Measurements from ENCODE around the gene MMP17. TPM values are rescaled to one million over a fixed set of nuclear protein-coding genes. Genes with fewer than 3 reads are reported as not detected.

Gene MMP17
- total and polyA plus RNA-seq, 2 donors (not counting 3 experiments of a cell fraction or from before 2014, with no cell fraction given), result 3.6 to 10.8 TPM

DNA sequence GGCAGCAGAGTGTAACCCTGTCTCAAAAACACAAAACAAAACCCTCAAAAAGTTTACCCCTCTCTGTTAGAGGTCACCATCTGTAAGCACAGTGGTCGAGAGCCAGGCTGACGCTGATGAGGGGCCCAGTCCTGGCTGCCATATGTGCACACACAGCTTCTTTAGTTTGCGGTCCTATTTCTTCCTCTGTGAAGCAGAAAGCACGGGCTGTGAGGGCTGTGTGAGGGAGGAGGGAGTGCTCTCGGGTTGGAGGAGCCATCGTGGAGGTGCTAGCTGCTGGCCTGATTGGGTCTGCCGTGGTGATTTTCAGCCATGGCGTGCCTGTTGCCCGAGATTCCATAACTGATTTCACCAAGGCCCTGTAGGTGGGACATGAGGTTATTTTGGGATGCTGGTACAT is 69.7 kb downstream of the MMP17 start:
- CTCF ChIA-PET, result no interaction called here
- dilution Hi-C loops (cut with MboI; ENCODE audit: extremely low pct_ligation_motif_present, low sequenced_read_pairs) (no loop called here), intact Hi-C loops (cut with micrococcal nuclease) (loop anchor here (5.0 kb wide), 1 partner anchor 1026 kb away; the partner anchor contains the start of gene RAN)
- TF ChIP-seq, protein P1, sequence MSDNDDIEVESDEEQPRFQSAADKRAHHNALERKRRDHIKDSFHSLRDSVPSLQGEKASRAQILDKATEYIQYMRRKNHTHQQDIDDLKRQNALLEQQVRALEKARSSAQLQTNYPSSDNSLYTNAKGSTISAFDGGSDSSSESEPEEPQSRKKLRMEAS (IDR thresholded peaks at IDR 0.05; ENCODE audit: insufficient read depth, insufficient read length), result no peak
- TF ChIP-seq POLR2AphosphoS5 (IDR thresholded peaks at IDR 0.05; ENCODE audit: insufficient read depth, low read depth, low read length), result no peak
- TF ChIP-seq GATA2 (IDR thresholded peaks at IDR 0.05; ENCODE audit: insufficient read depth, insufficient read length, low read depth, low read length), result no peak
- no peak for TF ChIP-seq EZH2 (IDR thresholded peaks at IDR 0.05; ENCODE audit: borderline replicate concordance, low read depth, low read length, severe bottlenecking)
- TF ChIP-seq JUN (IDR thresholded peaks at IDR 0.05; ENCODE audit: borderline replicate concordance, insufficient read depth, insufficient read length, low read depth), result no peak
- no peak for TF ChIP-seq FOS (IDR thresholded peaks at IDR 0.05; ENCODE audit: borderline replicate concordance, insufficient read depth, low read length)
- TF ChIP-seq MYC (IDR thresholded peaks at IDR 0.05; ENCODE audit: low read depth, low read length), result no peak
- TF ChIP-seq POLR2A (IDR thresholded peaks at IDR 0.05; ENCODE audit: low read depth, low read length), result no peak
- Histone ChIP-seq H3K9me1 (replicated peaks; ENCODE audit: control insufficient read depth, extremely low read depth, insufficient read depth, low read length) (no peaks in the 10 kb centered on the region), H3K4me3 (replicated peaks in 1 of 3; ENCODE audit: insufficient read depth in 1 of 3, low read depth in 1 of 3, low read length in 3 of 3) (no peak overlapping the region), H3K4me2 (ENCODE audit: insufficient read depth, low read length) (no peak overlapping the region), H3K9ac (replicated peaks; ENCODE audit: extremely low read depth, insufficient read depth, low read length) (no peak overlapping the region), H2AFZ (ENCODE audit: low read depth, low read length) (no peak overlapping the region), H3K27ac (ENCODE audit: insufficient read depth, low read depth, low read length) (no peak overlapping the region), H3K79me2 (ENCODE audit: control insufficient read depth, insufficient read depth, low read length) (peaks cover 4% of the 10 kb centered on the region), H3K36me3 (ENCODE audit: control insufficient read depth in 2 of 2, extremely low read depth in 1 of 2, insufficient read depth in 2 of 2, low read length in 2 of 2) (peaks cover 0 to 5% of the 10 kb centered on the region in 2 experiments), H3K27me3 (ENCODE audit: control insufficient read depth in 2 of 2, insufficient read depth in 2 of 2, low read length in 2 of 2) (no peaks in the 10 kb centered on the region), H3K9me3 (replicated peaks; ENCODE audit: control insufficient read depth, insufficient read depth, low read length) (no peaks in the 10 kb centered on the region), H4K20me1 (replicated peaks; ENCODE audit: control insufficient read depth, extremely low read depth, insufficient read depth, low read length) (no peaks in the 10 kb centered on the region), H3K4me1 (ENCODE audit: control insufficient read depth, extremely low read depth, insufficient read depth, low read length) (peaks cover 9% of the 10 kb centered on the region)
- BruUV-seq (replicated peaks), result no TSS peak
- DNase-seq (ENCODE audit: low read depth, low spot score), result no peak
- POLR2A ChIA-PET, result no interaction called here
- FAIRE-seq, result no peak

DNA sequence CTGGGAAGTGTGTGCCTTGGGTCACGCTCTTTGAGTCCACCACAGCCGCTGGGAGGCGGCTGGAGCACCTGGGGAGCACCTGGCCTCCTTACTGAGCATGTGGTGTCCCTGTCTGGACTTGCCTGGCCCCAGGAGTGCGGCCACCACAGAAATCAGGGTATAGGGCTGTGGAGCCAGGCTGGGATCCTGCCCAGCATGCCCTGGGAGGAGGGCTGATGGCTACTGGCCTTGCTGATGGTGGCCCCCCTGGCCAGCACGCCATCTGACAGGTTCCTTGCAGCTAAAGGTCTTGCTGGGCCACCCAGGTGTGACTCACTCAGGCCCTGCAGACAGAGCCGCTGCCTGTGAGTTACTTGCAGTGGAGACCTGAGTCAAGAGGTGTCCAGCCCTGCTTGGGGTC is 72.2 kb downstream of the MMP17 start:
- Histone ChIP-seq H3K9me1 (replicated peaks; ENCODE audit: control insufficient read depth, extremely low read depth, insufficient read depth, low read length) (no peaks in the 10 kb centered on the region), H4K20me1 (replicated peaks; ENCODE audit: control insufficient read depth, extremely low read depth, insufficient read depth, low read length) (no peaks in the 10 kb centered on the region), H3K9ac (replicated peaks; ENCODE audit: extremely low read depth, insufficient read depth, low read length) (no peak overlapping the region), H3K79me2 (ENCODE audit: control insufficient read depth, insufficient read depth, low read length) (peaks cover 2% of the 10 kb centered on the region), H3K36me3 (ENCODE audit: control insufficient read depth in 2 of 2, extremely low read depth in 1 of 2, insufficient read depth in 2 of 2, low read length in 2 of 2) (peaks cover 0 to 5% of the 10 kb centered on the region in 2 experiments), H3K9me3 (replicated peaks; ENCODE audit: control insufficient read depth, insufficient read depth, low read length) (no peaks in the 10 kb centered on the region), H3K27me3 (ENCODE audit: control insufficient read depth in 2 of 2, insufficient read depth in 2 of 2, low read length in 2 of 2) (no peaks in the 10 kb centered on the region), H3K4me1 (ENCODE audit: control insufficient read depth, extremely low read depth, insufficient read depth, low read length) (peaks cover 6% of the 10 kb centered on the region), H2AFZ (ENCODE audit: low read depth, low read length) (no peak overlapping the region), H3K4me2 (ENCODE audit: insufficient read depth, low read length) (no peak overlapping the region), H3K4me3 (replicated peaks in 1 of 3; ENCODE audit: insufficient read depth in 1 of 3, low read depth in 1 of 3, low read length in 3 of 3) (no peak overlapping the region), H3K27ac (ENCODE audit: insufficient read depth, low read depth, low read length) (no peak overlapping the region)
- TF ChIP-seq MYC (IDR thresholded peaks at IDR 0.05; ENCODE audit: low read depth, low read length), result no peak
- TF ChIP-seq, protein P2, sequence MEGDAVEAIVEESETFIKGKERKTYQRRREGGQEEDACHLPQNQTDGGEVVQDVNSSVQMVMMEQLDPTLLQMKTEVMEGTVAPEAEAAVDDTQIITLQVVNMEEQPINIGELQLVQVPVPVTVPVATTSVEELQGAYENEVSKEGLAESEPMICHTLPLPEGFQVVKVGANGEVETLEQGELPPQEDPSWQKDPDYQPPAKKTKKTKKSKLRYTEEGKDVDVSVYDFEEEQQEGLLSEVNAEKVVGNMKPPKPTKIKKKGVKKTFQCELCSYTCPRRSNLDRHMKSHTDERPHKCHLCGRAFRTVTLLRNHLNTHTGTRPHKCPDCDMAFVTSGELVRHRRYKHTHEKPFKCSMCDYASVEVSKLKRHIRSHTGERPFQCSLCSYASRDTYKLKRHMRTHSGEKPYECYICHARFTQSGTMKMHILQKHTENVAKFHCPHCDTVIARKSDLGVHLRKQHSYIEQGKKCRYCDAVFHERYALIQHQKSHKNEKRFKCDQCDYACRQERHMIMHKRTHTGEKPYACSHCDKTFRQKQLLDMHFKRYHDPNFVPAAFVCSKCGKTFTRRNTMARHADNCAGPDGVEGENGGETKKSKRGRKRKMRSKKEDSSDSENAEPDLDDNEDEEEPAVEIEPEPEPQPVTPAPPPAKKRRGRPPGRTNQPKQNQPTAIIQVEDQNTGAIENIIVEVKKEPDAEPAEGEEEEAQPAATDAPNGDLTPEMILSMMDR (IDR thresholded peaks at IDR 0.05; ENCODE audit: extremely low read depth in 1 of 2, insufficient read depth in 1 of 2, low read depth in 1 of 2, low read length in 2 of 2), result no peak
- TF ChIP-seq, protein P1 (IDR thresholded peaks at IDR 0.05; ENCODE audit: insufficient read depth, insufficient read length), result no peak
- TF ChIP-seq FOS (IDR thresholded peaks at IDR 0.05; ENCODE audit: borderline replicate concordance, insufficient read depth, low read length), result no peak
- TF ChIP-seq POLR2AphosphoS5 (IDR thresholded peaks at IDR 0.05; ENCODE audit: insufficient read depth, low read depth, low read length), result no peak
- no peak for TF ChIP-seq GATA2 (IDR thresholded peaks at IDR 0.05; ENCODE audit: insufficient read depth, insufficient read length, low read depth, low read length)
- no peak for TF ChIP-seq JUN (IDR thresholded peaks at IDR 0.05; ENCODE audit: borderline replicate concordance, insufficient read depth, insufficient read length, low read depth)
- no peak for TF ChIP-seq EZH2 (IDR thresholded peaks at IDR 0.05; ENCODE audit: borderline replicate concordance, low read depth, low read length, severe bottlenecking)
- TF ChIP-seq POLR2A (IDR thresholded peaks at IDR 0.05; ENCODE audit: low read depth, low read length), result no peak
- DNase-seq (ENCODE audit: low read depth, low spot score) (no peak), FAIRE-seq (no peak)
- CTCF ChIA-PET, result no interaction called here
- POLR2A ChIA-PET, result no interaction called here
- BruUV-seq (replicated peaks), result no TSS peak
- intact Hi-C loops (cut with micrococcal nuclease), result no loop called here
- dilution Hi-C loops (cut with MboI; ENCODE audit: extremely low pct_ligation_motif_present, low sequenced_read_pairs), result no loop called here
